ENCODE data around the gene CPNE9.
"Not testable (repeated sequence)": the region's sequence is repeated elsewhere in the genome, so short reads cannot be mapped to it uniquely, and the experiment has no call there.

CPNE9 gene

GRCh38 chr3:9746330-9746729 lies 42.7 kb downstream of the CPNE9 start:
- DNase-seq (ENCODE audit: low spot score), result peak; percentile 80

GRCh38 chr3:9747267-9747666 lies 43.6 kb downstream of the CPNE9 start:
- DNase-seq (ENCODE audit: low spot score), result no peak

DNA sequence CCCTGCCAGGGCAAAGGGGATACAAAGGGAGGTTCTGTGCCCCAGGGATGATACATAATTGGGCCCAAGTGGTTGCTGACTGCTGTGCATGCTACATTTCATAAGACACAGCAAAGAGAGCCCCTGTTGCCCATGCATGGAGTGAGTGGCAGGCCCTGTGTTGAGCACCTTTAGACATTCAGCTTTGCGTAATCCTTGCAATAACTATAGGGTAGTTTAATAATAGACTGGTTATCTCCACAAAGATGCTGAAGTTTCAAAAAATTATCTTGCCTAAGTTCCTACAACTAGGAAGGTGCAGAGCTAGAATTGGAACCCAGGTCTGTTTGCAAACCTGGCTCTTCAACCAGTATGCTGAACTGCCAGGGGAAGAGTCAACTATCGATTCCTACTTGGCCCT lies 44.4 kb downstream of the CPNE9 start:
- no peak for DNase-seq (ENCODE audit: low spot score)

DNA sequence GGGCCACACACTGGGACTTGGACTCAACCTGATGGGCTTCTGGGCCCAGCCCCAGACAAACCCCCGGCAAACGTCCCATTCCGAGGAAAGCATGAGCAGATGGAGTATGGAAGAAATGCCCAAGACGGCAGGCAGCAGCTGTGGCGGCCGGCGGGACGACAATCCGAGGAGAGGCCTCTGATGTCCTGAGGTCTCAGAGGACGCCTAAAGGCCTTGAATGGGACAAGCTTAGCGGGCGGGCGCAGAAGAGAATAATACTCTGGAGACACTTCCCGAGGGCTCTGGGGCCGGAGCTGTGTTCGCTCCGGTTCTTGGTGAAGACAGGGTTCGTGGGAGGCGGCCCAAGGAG lies 45.6 kb downstream of the CPNE9 start:
- DNase-seq (ENCODE audit: low spot score), result no peak

DNA sequence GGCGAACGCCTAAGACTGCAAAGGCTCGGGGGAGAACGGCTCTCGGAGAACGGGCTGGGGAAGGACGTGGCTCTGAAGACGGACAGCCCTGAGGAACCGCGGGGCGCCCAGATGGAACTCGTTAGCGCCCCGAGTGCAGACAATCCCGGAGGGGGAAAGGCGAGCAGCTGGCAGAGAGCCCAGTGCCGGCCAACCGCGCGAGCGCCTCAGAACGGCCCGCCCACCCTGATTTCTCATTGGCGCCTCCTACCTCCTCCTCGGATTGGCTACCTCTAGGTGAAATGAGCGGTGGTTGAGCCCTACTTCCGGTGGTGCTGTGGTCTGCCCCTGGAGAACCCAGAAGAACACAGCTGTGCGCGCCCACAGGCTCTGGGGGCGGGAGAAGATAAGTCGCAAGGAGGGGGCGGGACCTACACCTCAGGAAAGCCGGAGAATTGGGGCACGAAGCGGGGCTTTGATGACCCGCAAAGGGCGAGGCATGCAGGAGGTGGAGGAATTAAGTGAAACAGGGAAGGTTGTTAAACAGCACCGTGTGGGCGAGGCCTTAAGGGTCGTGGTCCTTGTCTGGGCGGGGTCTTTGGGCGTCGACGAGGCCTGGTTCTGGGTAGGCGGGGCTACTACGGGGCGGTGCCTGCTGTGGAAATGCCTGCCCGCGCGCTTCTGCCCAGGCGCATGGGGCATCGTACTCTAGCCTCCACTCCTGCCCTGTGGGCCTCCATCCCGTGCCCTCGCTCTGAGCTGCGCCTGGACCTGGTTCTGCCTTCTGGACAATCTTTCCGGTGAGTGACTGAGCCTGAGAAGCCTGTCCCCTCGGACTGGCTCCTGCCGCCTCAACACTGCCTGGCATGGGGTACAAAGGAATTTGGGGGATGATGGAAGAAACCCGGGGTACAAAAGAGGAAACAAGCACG lies 46.3 kb downstream of the CPNE9 start, which contains the start of gene OGG1:
TSS of gene OGG1 (plus strand) at position 308 of the 911 bp plus-strand sequence. CDS start at position 643, 335 bp downstream.
- peak; percentile 100 for DNase-seq (ENCODE audit: low spot score)

DNA sequence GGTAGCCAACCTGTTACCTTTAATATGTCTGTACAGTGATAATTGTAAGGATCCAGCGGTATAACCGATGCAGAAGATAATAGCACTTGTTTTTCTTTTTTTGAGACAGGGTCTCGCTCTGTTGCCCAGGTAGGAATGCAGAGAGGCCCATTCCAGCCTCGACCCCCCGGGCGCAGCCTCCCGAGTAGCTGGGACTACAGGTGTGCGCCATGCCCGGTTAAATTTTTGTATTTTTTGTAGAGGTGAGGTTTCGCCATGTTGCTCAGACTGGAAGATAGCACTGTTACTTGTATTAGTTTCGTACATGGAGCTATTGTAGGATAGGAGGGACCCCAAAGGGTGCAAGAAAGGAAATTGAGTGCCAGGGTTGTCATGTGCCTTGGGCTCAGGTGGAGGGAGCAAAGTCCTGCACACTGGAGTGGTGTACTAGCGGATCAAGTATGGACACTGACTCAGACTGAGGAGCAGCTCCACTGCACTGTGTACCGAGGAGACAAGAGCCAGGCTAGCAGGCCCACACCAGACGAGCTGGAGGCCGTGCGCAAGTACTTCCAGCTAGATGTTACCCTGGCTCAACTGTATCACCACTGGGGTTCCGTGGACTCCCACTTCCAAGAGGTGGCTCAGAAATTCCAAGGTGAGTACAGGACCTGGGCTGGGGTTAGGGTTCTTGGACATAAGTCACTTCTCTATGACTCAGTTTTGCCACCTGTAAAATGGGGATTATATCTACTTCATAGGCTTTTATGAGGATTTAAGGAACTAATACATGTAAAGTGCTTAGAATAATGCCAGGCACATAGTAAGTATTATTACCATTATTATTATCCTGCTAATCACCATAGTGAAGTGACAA lies 47.2 kb downstream of the CPNE9 start:
- DNase-seq (ENCODE audit: low spot score), result no peak

DNA sequence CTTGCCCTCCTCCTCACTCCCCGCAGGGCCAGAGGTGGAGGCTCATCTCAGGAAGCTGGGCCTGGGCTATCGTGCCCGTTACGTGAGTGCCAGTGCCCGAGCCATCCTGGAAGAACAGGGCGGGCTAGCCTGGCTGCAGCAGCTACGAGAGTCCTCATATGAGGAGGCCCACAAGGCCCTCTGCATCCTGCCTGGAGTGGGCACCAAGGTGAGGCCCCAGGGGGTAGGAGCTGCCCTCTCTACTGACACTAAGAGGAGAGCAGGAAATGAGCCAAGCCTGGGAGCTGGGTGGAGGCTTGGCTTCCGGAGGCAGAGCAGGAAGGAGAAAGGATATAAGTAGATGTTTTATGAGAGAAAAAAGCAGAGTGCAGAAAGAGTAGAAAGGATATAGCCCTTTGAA lies 51.0 kb downstream of the CPNE9 start:
- no peak for DNase-seq (ENCODE audit: low spot score)

DNA sequence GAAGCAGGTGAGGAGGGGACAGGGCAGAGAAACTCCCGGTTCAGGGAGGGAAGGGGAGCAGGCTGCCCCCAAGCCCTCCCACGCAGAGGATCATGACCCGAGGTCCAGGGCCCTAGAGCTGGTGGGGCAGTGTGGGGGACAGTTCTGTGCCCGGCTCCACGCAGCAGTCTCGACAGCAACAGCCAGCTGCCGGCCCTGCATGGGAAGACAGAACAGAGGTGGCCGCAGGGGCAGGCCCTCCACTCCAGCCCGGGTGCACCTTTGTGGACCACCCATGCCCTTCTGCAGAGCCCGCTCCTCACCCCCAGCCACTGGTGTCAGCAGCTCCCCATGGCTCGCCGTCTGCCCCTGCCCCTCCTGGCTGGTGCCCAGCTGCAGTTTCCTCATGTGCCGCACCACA lies 53.8 kb downstream of the CPNE9 start:
- DNase-seq (ENCODE audit: low spot score), result no peak

DNA sequence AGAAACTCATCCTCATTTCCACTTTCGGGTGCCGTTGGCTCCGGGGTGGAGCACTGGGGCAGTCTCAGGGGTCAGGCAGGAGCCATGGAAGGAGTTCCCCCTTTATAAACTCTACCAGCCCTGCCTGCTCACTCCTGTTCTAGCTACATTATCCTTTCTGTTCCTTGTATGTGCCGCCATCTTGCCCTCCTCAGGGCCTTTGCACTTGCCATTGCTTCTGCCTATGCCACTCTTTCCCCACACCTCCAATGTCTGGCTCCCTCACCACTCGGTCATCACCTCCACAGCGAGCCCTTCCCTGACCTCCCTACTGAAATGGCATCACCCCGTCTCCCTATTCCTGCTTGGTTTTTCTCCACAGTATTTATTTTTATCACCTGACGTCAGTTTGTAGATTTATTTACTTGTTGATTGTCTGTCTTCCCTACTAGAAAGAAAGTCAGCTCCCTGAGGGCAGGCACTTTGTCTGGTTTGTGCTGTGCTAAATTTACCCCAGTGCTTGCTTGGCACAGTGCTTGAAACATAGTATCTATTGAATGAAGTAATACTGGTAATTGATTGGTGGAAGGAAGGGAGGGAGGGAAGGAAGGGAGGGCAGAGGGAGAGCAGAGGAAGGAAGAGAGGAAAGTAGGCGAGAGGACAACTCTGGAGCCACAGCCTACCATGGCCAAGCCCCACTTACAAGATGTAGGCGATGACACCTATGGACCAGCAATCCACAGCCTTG lies 57.3 kb downstream of the CPNE9 start:
- no peak for DNase-seq (ENCODE audit: low spot score)

DNA sequence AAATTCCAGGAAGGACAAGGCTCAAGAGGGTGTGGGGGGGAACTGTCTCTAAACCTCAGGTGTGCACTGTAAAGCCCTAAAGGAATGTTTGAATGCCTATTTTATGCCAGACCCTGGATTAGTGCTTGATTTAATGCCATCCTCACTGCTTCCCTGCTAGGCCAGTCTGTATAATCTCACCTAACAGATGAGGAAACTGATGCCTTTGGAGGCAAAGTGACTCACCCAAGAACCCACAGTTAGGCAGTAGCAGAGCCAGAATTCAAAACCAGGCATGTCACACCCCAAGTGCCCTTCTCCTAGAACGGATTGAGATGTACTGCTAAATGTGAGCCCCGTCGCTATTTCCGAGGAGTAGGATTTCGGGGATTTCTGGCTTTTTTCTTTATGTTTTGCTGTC lies 58.3 kb downstream of the CPNE9 start:
- no peak for DNase-seq (ENCODE audit: low spot score)

DNA sequence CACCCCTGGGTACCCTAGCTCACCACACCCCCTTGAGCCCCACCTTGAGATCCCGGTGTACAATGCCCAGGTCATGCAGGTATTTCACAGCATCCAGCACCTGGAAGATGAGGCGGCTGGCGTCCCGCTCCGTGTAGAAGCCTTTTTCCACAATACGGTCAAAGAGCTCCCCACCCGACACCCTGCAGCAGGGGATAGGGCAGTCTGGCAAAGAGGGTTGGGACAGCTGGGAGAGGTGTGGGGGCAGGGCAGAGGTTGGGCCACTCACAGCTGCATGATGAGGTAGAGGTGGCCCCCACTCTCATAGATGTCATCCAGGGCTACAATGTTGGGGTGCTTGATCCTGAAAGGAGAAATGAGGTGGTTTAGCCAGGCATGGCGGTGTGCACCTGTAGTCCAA lies 59.2 kb downstream of the CPNE9 start:
- DNase-seq (ENCODE audit: low spot score), result no peak

DNA sequence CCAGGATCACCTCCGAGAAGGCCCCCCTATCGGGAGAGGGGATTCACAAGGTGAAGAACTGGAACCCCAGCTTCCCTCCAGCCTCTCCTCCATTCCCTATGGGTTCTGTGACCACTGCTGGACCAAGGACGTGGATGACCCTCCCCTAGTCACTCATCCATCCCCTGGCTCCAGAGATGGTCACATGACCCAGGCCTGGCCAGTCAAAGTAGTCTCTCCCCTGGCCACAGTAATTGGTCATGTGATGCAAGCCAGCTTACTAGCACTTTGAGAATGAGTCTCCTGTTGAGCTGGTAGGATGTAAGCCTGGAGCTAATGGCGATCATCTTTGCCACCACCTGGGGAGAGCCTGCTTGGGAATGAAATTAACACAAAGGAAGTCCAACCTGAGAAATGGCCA lies 62.2 kb downstream of the CPNE9 start:
- DNase-seq (ENCODE audit: low spot score), result no peak

- no peak for DNase-seq (ENCODE audit: low spot score)
Observed at GRCh38 chr3:9767418-9767817, 63.8 kb downstream of the CPNE9 start.

- DNase-seq (ENCODE audit: low spot score), result no peak
Observed at GRCh38 chr3:9768141-9768775, 64.6 kb downstream of the CPNE9 start.

DNA sequence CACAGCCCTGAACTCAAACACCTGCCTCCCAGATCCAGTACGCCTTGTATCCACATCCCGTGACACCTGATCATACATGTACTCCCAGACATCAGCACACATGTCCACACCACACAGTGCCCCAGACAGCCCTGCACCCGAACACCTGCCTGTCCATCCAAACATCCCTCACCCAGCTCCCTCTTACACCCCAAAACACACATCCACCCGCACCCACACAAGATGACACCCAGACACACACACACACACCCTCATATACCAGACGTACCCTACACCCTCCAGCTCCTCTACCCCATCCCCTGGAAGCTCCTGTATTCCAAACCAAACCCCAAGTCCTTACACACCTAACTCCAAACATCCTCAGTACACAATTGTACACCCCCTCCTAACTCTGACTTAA lies 65.4 kb downstream of the CPNE9 start:
- DNase-seq (ENCODE audit: low spot score), result no peak

DNA sequence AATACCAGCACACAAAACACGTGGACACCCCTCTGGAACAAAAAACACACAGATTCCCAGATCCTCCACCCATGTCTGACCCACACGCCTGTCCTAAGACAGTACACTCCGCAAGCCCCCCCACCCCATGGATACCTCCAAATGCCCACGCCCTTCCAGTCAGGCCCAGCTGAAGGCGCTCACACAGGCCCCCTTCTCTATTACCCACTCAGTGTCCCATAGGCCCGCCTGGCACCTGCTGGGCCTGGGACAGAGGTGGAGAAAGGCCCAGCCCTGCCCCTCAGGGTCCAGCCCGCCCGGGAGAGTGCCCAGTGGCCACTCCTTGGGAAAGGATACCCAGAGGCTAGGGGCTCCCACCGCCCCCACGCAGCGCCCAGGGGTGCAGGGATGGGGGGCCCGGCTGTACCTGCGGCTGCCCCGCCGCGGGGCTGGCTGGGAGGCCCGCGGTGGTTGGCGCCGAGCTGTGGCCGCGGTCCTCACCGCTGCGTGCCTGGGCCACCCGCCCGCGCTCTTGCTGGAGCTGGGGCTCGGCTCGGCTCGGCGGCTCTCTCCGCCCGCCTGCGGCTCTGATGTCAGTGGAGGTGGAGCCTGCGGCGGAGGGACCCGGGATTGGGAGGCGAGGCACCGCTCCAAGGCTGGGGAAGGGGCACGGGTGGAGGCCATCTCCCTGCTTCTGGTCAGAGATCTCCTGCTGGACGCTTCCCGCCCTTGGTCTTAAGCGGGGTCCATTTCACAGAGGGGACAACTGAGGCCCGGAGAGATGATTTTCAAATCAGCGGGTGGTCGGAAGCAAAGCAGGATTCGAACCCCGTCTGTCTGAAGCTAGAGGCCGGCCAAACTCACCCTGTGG lies 66.0 kb downstream of the CPNE9 start, which contains the start of gene CAMK1:
TSS of gene CAMK1 (minus strand) at position 522 of the 850 bp plus-strand sequence. CDS start 2,198 bp downstream, outside the sequence.
- peak; percentile 91 for DNase-seq (ENCODE audit: low spot score)

- DNase-seq (ENCODE audit: low spot score), result no peak
Observed at GRCh38 chr3:9770276-9770812, 66.7 kb downstream of the CPNE9 start.

DNA sequence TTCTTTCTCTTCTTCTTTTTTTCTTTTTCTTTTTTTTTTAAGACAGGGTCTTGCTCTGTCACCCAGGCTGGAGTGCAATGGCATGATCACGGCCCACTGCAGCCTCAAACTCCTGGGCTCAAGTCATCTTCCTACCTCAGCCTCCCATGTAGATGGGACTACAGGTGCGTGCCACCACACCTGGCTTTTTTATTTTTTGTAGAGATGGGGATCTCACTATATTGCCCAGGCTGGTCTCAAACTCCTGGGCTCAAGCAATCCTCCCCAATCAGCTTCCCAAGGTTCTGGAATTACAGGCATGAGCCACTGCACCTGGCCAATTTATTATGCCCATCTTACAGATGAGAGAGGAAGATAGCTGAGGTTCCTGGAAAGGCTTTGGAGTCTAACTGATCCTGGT lies 67.4 kb downstream of the CPNE9 start:
- DNase-seq (ENCODE audit: low spot score), result not testable (repeated sequence)

DNA sequence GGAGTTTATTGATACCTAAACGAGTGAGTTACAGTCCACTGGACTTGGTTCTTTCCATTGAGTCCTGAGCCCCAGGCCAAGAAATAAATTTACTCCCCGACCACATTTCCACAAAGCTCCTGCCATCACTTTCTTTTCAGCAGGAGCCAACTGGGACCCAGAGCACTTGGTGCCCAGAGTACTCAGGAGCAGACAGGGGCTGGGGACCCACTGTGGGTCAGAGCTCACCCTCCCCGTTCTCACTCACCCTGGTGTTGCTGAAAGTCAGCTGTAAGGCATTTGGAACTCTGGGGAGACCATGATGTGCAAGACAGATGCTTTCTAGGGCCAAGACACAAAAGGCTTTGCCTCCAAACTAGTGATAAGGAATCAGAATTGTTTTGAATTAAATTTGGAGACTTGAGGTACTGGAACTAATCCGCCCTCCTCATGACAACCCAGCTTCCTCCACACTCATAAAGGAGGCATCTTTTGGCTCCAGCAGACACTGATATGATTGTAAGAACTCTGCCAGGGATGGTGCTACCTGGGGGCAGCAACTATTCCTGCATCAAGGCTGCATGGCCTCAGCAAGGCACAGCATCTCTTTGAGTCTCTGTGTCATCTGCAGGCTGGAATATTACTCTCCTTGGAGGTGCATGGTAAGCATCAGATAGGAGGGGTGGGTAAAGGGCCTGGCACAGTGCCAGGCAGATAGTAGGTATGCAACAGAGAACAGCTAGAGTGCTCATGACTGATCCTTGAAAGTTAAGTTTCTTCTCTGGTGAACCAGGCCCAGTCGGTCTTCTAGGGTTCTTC lies 73.5 kb downstream of the CPNE9 start:
- DNase-seq (ENCODE audit: low spot score), result no peak

DNA sequence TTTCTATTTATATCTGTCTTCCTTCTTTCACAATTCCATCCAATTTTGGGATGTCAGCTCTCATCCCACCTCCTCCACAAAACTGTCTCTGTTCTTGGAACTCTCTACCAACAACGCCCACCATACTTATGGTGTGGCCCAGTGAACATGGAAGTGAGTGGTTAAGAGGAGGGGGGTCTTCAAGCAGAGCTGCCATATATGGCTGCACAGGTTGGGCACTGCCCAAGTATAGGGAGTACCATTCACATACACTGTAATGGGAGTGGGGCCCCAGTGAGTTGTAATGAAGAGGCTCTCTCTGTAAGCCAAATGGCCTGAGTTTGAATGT lies 74.0 kb downstream of the CPNE9 start:
- DNase-seq (ENCODE audit: low spot score), result no peak

Data from hepatic stellate cell (primary cell).